GM21515 (cell line): ENCODE results near the gene LYPD4.
"Not testable (repeated sequence)": the region's sequence is repeated elsewhere in the genome, so short reads cannot be mapped to it uniquely, and the experiment has no call there.

ENCODE experiments used
- ATAC-seq: cut with Tn5 transposase; IDR thresholded peaks from one replicate; pipeline ENCODE4 v1.9.1; 2021; ENCODE audit not compliant: unreplicated experiment

LYPD4 gene

GRCh38 chr19:41802770-41803169 lies 41.7 kb downstream of the LYPD4 start:
- no peak for ATAC-seq

GRCh38 chr19:41801792-41802211 lies 42.7 kb downstream of the LYPD4 start:
- ATAC-seq: no peak

DNA sequence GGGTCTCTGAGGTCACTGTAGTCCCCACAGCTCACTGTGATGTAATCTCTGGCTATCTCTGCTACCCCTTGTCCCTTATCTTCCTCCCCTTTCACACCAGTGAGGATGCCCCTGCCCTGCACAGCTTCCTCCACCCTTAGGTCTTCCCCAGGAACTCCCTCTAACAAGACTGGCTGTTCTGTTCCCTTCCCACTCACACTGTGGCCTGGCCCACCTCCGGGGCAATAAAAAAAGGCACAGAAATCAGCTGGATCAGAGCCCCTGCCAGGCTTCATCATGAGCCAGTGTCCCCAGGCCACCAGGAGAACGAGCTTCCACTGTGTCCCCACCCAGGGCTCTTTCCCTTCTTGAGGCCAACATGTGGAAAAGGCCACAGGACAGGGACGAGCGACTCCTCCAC lies 43.5 kb downstream of the LYPD4 start:
- no peak for ATAC-seq

DNA sequence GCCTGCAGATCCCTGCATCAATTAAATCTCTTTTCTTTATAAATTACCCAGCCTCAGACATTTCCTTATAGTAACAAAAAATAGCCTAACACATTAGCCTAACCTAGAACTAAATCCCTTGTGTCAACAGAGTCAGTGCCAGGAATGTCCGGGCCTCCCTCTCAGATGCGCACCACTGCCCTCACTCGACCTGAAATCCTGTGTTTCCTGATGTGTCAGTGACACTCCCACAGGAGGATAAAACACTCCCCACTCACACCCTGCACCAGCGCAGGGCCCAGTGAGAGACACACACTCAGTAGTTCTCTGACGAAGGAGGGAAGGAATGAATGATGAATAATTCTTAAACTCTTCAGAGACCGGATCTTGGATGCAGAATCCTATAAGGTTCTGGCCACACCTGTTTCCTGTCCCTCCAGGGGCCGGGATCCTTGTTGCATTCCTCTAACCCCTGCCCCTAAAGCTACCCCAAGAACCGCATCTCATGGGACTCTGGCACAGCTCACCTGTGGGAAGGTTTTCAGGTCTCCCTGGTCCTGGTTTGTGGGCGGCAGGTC lies 45.0 kb downstream of the LYPD4 start:
- ATAC-seq: no peak

GRCh38 chr19:41796901-41797300 lies 47.6 kb downstream of the LYPD4 start:
- ATAC-seq: no peak

GRCh38 chr19:41796362-41796761 lies 48.1 kb downstream of the LYPD4 start, which contains the start of gene CEACAM3:
Gene CEACAM3, plus strand, starts transcription at chr19:41796587. Its CDS starts 91 bp downstream, at chr19:41796678.
- no peak for ATAC-seq

DNA sequence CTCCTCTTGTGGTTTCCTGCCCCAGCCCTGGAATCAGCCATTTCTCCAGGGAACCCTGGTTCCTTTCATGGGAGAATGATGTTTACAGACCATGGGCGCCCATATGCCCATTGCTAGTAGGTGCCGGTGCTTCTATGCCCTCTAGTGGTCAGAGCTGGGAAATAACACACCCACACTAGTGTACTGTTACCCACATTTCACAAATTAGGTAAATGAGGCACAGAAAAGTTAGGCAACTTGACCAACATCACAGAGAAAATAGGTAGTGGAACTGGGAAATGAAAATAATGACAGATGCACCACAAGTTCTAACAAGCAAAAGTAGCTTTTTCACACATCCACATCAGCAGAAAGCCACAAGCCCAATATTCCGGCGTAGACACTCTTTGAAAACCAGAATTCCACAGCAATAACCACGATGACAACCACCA lies 49.4 kb downstream of the LYPD4 start:
- ATAC-seq: no peak

- ATAC-seq: no peak
Measured at GRCh38 chr19:41793414-41793727, 51.1 kb downstream of the LYPD4 start.

GRCh38 chr19:41792513-41793413 lies 51.7 kb downstream of the LYPD4 start:
- ATAC-seq: no peak

DNA sequence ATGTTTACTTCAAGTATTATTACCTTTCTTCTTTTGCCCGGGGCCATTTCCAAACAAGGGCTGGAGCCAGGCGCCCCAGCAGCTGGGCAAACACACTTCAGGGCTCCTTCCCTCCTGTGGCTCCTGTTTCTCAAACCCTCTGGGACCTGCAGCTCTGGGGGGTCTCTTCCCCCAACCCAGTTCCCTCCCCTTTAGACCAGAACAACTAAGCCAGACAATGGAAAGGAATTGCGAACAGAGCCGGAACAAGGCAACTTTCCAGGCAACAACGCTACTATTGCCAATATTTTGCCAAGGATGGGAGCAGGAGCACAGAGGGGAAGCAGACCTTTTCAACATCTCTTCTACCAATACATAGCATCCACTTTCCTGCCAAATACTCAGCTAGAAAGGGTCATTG lies 55.4 kb downstream of the LYPD4 start:
- ATAC-seq: not testable (repeated sequence)

GRCh38 chr19:41788518-41788917 lies 56.0 kb downstream of the LYPD4 start:
- not testable (repeated sequence) for ATAC-seq
